Mononuclear cell (primary cell): ENCODE results near the gene IGSF3. TPM values are rescaled to one million over a fixed set of nuclear protein-coding genes. Genes with fewer than 3 reads are reported as not detected.

Experiments used
- H3K27me3 ChIP-seq: 2 replicates; pipeline ENCODE4 v1.6.0; 2011; ENCODE audit warnings: low read length, control low read depth; ENCODE audit not compliant: insufficient read depth
- H3K4me1 ChIP-seq: 2 replicates; pipeline ENCODE4 v1.5.1; 2011; ENCODE audit warnings: mild to moderate bottlenecking, low read length, control low read depth; ENCODE audit not compliant: insufficient read depth
- H3K4me3 ChIP-seq: 2 replicates; pipeline ENCODE4 v1.5.1; 2011; ENCODE audit warnings: mild to moderate bottlenecking, low read length, moderate library complexity
- H3K9me3 ChIP-seq: 2 replicates; pipeline ENCODE4 v1.5.1; 2011; ENCODE audit warnings: low read depth, mild to moderate bottlenecking, control low read depth, low read length
- total RNA-seq: library from RNA; depleted of rRNA; stranded (reverse); fragments of >200 nt; gene quantifications from one replicate; pipeline ENCODE4 v1.2.3, GENCODE V29; 2012

Gene IGSF3
- total RNA-seq, 1 donor: 0.21 TPM

DNA sequence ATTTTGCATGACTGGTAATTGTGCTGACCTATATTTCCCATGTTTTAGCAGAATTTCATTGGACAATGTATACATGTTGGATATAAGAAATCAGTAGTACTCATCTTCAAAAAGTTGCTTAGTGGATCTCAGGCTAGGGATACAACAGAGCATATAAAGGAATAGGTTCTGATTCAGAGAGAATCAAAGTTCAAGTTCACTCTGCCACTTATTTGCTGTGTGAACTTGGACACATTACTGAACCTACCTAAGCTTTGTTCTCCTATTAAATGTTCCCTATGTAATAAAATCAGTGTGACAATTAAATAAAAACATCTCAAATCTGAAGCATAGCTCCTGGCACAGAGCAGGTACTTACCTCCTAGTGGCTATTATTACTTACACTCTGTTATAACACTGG is 106.0 kb downstream of the IGSF3 start:
- no peaks in the 10 kb centered on the region for H3K9me3 ChIP-seq
- no peaks in the 10 kb centered on the region for H3K27me3 ChIP-seq
- no peak overlapping the region for H3K4me3 ChIP-seq
- H3K4me1 ChIP-seq: peaks cover 50% of the 10 kb centered on the region

DNA sequence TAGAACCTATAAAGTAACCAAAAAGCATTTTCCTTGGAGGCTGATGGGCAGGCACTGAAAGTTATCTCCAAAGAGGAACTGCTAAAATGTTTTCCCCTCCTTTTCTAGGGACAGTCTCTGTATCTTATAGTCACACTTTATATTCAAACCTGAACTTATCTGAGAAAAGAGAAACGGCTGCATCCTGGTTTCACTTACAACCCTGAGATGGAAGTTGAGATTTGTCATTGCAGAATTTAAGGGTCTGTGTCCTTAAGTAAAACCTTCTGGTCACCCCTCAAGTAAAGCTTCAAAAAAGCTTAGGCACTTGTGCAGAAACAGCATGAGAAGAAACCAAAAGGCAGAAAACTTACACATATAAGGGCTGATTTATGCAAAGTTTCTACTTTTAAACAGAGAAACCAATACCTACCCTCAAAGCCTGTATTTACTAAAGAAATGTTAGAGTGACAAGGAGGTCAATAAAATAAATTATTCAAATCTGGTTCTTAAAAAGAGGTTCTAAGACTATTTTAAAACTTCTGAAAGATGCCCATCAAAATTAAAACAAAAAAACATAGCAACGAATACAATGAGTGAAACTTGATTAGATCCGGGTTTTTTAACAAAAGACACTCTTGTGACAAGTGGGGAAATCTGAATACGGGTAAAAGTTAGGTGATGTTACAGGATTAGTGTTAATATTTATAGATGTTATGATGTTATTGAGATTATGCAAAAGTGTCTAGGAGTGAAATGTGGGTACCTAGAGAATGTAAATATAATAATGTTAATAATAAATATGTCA is 106.6 kb downstream of the IGSF3 start:
- Histone ChIP-seq H3K9me3 (no peaks in the 10 kb centered on the region), H3K4me3 (no peak overlapping the region), H3K4me1 (peaks cover 54% of the 10 kb centered on the region), H3K27me3 (no peaks in the 10 kb centered on the region)

DNA sequence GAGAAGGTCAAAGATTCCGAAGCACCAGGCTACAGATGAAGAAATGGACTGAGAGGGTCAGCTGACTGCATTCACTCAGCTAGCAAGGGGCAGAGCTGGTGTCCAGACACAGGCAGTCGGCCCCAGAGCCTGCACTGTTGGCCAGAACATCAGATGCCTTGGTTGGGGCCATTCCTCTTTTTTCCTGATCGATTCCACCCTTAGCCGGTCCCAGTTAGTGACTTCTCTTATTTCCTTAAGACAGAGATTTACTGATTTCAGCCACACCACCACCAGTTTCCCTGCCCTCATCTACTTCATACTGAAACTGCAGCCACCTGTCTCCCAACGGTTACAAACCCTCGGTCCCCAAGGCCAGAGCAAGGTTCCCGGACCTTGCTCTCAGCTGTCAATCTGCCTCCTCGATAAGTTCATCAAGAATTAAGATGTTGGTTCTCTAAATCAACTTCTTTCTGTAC is 108.2 kb downstream of the IGSF3 start:
- Histone ChIP-seq H3K9me3 (no peaks in the 10 kb centered on the region), H3K27me3 (no peaks in the 10 kb centered on the region), H3K4me3 (no peak overlapping the region), H3K4me1 (peaks cover 59% of the 10 kb centered on the region)

DNA sequence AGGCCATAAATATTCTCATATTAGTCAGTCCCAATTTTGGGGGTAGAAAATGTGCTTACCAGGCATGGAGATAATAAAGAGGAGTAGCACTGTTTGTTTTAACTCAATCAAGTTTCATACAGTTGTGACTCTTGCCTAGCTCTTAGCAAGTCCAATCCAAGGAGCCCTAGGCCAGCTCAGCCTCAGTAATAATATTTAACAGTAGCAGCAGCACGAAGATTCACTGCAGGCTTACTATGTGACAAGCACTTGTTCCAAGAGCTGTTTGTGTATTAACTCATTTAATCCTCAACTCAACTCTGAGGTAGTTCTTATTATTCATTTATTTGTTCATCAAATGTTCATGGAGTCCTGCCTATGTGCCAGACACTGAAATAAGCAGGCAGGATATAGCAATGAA is 109.0 kb downstream of the IGSF3 start:
- peaks cover 62% of the 10 kb centered on the region for H3K4me1 ChIP-seq
- no peaks in the 10 kb centered on the region for H3K27me3 ChIP-seq
- H3K9me3 ChIP-seq: no peaks in the 10 kb centered on the region
- no peak overlapping the region for H3K4me3 ChIP-seq

DNA sequence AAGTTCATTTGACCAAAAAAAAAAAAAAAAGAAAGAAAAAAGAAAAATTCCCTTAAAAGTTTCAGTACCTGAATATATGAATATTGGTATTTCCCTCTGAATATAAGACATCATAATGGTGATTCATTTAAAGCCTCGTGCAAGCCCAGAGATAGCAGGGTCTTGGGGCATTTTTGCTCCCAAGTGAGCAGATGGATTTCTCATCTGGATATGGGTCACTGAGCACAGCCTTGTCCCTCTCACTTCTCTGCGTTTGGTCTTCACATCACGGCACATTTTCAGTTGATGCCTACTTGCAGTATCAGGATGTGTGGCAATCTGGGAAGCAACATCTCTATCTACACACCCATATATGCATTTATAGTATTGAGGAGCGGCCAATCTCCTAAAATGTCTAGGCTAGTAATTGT is 109.4 kb downstream of the IGSF3 start:
- Histone ChIP-seq H3K27me3 (no peaks in the 10 kb centered on the region), H3K4me3 (no peak overlapping the region), H3K4me1 (peaks cover 66% of the 10 kb centered on the region), H3K9me3 (no peaks in the 10 kb centered on the region)

DNA sequence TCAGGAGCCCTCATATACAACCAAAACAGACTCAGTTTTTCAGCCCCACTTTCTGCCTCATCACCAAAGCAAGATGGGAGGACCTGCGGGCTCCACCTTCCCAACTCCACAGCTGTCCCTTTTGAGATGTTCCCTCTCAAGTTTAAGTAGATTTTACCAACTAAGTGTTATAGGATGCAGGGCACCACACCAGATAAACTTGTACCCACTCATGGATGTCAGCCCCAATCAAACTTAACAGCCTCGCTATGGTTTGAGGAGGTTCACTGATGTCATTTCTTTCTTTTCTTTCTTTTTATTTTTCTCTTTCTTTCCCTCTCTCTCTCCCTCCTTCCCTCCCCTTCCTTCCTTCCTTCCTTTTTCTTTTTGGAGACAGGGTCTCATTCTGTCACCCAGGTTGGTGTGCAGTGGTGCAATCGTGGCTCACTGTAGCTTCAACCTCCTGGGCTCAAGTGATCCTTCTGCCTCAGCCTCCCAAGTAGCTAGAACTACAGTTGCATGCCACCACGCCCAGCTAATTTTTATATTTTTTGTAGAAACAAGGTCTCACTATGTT is 110.1 kb downstream of the IGSF3 start:
- H3K4me1 ChIP-seq: peaks cover 61% of the 10 kb centered on the region
- H3K4me3 ChIP-seq: no peak overlapping the region
- no peaks in the 10 kb centered on the region for H3K27me3 ChIP-seq
- no peaks in the 10 kb centered on the region for H3K9me3 ChIP-seq

DNA sequence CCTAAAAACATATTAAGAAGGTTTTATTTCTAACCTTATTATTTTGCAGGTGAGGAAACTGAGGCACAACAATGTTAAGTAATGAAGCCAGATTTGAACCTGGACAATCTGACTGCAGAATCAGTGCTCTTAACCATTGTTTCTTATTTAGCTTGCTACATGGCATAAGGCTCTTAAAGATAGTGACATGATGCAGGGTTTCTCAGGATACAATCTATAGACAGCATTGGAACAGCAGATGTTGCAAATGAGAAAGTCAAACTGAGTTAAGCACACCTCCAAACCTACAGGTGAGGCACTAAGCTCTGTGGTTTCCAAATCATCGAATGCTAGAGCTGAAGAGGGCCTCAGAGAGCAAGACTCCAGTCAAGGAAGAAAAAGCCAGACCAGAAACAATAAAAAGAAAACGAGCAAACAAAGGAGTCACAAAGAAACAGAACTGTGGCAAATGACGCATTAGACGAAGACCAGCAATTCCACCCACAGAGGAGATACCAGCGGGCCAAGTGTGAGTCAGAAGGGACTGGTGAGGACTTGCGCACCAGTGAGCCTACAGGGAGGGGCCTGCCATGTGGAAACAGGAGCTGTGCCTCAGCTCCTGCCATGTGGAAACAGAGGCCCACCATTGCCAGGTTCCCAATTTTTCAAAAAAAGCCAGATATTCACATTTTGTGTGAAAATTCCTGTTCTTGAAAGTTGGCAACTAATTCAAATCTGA is 111.1 kb downstream of the IGSF3 start:
- H3K4me3 ChIP-seq: no peak overlapping the region
- no peaks in the 10 kb centered on the region for H3K9me3 ChIP-seq
- H3K27me3 ChIP-seq: no peaks in the 10 kb centered on the region
- peaks cover 58% of the 10 kb centered on the region for H3K4me1 ChIP-seq

DNA sequence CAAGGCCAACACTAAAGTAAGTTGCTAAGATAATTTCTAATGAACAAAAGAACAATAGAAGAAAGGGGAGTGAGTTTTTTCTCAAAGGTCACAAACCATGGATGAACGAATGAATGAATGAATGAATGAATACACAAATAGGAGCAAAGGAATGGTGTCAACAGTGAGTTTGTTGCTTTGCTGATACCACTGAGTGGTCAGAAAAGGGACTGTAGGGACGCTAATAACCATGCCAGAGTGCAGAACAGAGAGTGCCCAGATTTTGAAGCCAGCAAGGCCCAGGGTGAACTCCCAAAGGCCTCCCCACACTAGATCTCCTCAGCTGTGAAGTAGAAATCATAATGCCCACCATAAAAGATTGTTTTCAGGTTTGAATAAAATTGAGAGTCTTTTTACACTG is 112.6 kb downstream of the IGSF3 start:
- H3K27me3 ChIP-seq: no peaks in the 10 kb centered on the region
- H3K4me3 ChIP-seq: no peak overlapping the region
- H3K9me3 ChIP-seq: no peaks in the 10 kb centered on the region
- H3K4me1 ChIP-seq: peaks cover 58% of the 10 kb centered on the region

DNA sequence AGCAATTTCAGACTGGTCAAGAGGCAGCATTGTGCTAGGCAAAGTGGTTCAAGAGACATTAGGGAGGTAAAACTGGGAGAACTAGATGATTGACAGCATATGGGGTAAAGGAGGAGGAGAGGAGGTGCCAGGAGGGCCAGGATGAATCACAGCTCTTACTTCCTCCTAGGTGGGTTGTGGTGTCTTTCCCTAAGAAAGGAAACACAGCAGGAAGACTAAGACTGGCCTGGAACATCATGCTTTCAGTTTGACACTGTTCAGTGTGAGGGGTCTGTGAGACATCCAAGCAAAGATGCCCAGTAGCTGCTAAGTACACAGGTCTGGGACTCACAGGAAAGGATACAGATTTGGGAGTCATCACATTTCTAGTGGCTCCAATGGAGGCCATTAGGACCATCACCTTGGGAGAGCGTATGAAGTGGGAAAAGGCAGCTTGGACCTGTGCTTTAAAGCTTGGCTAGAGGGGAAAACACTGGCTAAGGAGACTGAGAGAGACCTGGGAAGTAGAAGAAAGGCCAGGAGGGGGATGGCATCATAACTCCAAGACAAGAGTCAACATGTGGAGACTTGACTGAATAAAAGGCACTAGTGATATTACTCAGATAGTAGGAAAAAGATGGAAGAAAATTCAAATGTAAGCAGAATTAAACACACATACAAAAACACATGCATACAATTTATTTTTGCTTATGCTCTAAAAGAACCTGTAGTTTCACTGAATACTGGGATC is 114.0 kb downstream of the IGSF3 start:
- peaks cover 46% of the 10 kb centered on the region for H3K4me1 ChIP-seq

DNA sequence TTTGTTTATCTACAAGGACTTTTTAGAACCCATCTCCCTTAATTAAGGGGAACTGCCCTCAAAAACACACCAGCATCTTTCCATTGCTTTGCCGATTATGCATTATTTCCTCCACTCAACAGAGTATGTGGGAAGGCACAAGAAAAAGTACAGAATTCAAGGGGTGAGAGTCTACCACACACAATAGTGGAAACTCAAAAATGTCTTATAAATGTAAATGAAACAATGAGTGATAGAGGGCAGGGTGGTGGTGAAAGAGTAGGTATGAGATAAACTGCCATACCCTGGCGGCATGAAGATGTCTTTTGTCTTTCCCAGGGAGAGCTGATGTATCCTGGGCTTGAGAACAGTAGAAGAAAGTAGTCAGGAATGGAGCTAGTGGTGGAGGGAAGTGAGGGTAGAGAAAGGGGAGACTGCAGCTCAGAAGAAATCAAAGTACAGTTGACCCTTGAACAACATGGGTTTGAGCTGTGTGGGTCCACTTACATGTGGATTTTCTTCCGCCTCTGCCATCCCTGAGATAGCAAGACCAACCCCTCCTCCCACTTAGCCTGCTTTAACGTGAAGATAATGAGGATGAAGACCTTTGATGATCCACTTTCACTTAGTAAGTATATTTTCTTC is 121.1 kb downstream of the IGSF3 start:
- Histone ChIP-seq H3K4me1 (peaks cover 14% of the 10 kb centered on the region), H3K9me3 (no peaks in the 10 kb centered on the region), H3K27me3 (no peaks in the 10 kb centered on the region), H3K4me3 (no peak overlapping the region)

More for the DNA sequence above, 114.0 kb downstream of the IGSF3 start:
- Histone ChIP-seq H3K27me3 (no peaks in the 10 kb centered on the region), H3K4me3 (no peak overlapping the region), H3K9me3 (no peaks in the 10 kb centered on the region)

DNA sequence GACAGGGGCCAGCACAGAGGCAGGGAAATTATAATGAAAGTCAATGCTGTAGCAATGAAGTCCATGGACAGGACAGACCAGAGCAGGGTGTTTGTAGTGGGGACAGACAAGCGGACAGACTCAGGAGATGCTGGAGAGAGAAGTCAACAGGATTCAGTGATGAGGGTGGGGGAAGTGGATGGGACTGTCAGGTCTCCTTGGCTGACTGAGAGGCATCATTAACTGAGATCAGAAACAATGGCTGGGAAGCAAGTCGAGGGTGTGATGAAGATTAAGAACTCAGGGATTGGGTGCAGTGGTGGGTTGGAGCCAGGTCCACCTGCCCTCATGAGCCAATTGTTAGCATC is 122.2 kb downstream of the IGSF3 start:
- Histone ChIP-seq H3K4me3 (no peak overlapping the region), H3K27me3 (no peaks in the 10 kb centered on the region), H3K9me3 (no peaks in the 10 kb centered on the region), H3K4me1 (peaks cover 25% of the 10 kb centered on the region)

DNA sequence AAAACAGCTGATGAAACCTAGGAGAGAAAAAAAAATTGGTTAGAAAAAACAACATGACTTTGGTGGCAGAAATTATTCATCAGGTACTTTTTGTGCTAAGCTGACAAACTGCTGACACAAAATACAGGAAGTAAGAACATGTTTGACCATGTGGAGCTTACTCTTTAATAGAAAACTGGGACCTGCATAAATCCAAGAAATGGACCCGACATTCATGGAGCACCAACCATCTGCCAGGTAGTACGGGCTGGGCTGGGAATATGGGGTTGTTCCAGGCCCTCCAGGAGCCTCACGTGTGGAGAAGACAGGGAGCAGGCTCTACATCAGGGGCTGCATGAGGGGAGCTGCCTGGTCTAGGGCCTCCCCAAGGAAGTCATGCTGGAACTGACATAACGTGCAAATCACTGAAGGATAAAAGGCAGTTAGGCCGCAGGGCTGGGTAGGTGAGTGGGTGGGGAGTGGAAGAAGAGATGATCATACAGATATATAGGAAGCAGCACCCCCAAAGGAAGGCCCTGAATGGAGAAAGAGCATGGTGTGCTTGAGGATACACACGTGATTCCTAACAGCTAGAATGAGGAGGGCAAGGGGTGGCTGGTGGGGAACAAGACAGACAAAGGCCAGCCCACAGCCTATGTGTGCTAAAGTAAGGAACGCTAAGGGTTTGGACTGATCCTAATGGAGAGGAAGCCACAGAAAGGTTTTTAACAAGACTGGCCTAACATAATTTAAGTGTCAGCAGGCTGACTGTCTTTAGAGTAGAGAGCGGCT is 122.8 kb downstream of the IGSF3 start:
- peaks cover 30% of the 10 kb centered on the region for H3K4me1 ChIP-seq
- H3K27me3 ChIP-seq: no peaks in the 10 kb centered on the region
- H3K9me3 ChIP-seq: no peaks in the 10 kb centered on the region
- H3K4me3 ChIP-seq: no peak overlapping the region

DNA sequence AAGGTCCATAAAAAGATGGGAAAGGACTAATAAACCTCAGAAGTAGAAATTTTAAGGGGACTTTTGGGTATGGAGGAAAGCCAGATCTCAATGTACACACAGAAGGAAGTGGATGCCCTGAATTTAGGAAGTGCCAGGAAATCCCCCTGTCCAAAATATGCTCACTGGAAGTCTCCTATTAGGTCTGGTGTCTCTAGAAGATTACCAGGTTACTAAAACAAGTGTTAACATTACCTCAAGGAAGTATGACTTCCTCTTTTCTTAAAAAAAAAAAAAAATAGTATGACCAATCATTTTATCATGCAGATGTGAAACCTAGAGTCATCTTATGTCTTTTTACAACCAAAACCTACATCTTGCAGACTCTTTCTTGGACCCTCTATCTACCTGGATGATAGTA is 127.4 kb downstream of the IGSF3 start:
- no peak overlapping the region for H3K4me3 ChIP-seq
- no peaks in the 10 kb centered on the region for H3K27me3 ChIP-seq
- H3K9me3 ChIP-seq: no peaks in the 10 kb centered on the region
- H3K4me1 ChIP-seq: peaks cover 52% of the 10 kb centered on the region

DNA sequence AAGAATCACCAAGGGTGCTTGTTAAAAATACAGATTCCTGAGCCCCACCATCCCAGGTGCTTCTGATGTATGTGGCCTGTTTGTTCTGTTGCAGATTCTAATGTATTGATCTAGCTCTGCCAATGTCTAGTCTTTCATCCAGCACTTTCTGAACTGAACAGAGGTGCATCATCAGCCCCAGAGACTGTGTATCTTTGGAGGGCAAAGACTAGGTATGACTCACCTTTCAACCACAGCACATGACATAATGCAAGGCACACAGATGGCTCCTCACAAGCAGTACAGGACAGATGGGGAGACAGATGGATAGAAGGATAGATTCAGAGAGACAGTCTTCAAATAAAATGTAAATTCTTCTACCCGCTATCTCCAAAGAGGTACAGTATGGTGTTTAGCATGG is 129.0 kb downstream of the IGSF3 start:
- Histone ChIP-seq H3K4me1 (peaks cover 51% of the 10 kb centered on the region), H3K4me3 (no peak overlapping the region), H3K9me3 (no peaks in the 10 kb centered on the region), H3K27me3 (no peaks in the 10 kb centered on the region)
